Ishikawa (cell line): ENCODE measurements around the gene SUN1.
A peak's percentile ranks its signal among the peaks of the same experiment; 100 is the strongest.

Experiments used
- CEBPB ChIP-seq: IDR thresholded peaks from 2 replicates; pipeline ENCODE4 v1.6.1; 2012
- CREB1 ChIP-seq: IDR thresholded peaks from 2 replicates; pipeline ENCODE4 v1.6.1; 2012; ENCODE audit warnings: low read depth
- EGR1 ChIP-seq: IDR thresholded peaks from 2 replicates; pipeline ENCODE4 v1.6.1; 2012
- EP300 ChIP-seq: IDR thresholded peaks from 2 replicates; pipeline ENCODE4 v1.6.1; 2012; ENCODE audit warnings: borderline replicate concordance
- FOXM1 ChIP-seq: IDR thresholded peaks from 2 replicates; pipeline ENCODE4 v1.6.1; 2012; ENCODE audit warnings: low read depth, borderline replicate concordance
- MAX ChIP-seq: IDR thresholded peaks from 2 replicates; pipeline ENCODE4 v1.6.1; 2012
- NFIC ChIP-seq: IDR thresholded peaks from 2 replicates; pipeline ENCODE4 v1.6.1; 2012
- RAD21 ChIP-seq: IDR thresholded peaks from 2 replicates; pipeline ENCODE4 v1.6.1; 2012; ENCODE audit warnings: low read depth
- REST ChIP-seq: IDR thresholded peaks from 2 replicates; pipeline ENCODE4 v1.6.1; 2012; ENCODE audit warnings: low read depth, mild to moderate bottlenecking
- TAF1 ChIP-seq: IDR thresholded peaks from 2 replicates; pipeline ENCODE4 v1.6.1; 2012; ENCODE audit warnings: low read depth, mild to moderate bottlenecking
- TCF12 ChIP-seq: IDR thresholded peaks from 2 replicates; pipeline ENCODE4 v1.6.1; 2012; ENCODE audit warnings: low read depth
- TEAD4 ChIP-seq: IDR thresholded peaks from 2 replicates; pipeline ENCODE4 v1.6.1; 2012
- USF1 ChIP-seq: IDR thresholded peaks from 2 replicates; pipeline ENCODE4 v1.6.1; 2012
- YY1 ChIP-seq: IDR thresholded peaks from 2 replicates; pipeline ENCODE4 v1.6.1; 2012; ENCODE audit warnings: low read depth
- ZBTB7A ChIP-seq: IDR thresholded peaks from 2 replicates; pipeline ENCODE4 v1.6.1; 2012; ENCODE audit warnings: low read depth

Gene SUN1

GRCh38 chr7:910441-910861 is 78.2 kb downstream of the SUN1 start:
- no peak for TF ChIP-seq REST
- no peak for TF ChIP-seq CEBPB
- no peak for TF ChIP-seq TEAD4
- TF ChIP-seq USF1, result no peak
- no peak for TF ChIP-seq NFIC
- TF ChIP-seq YY1, result no peak
- TF ChIP-seq CREB1, result no peak
- no peak for TF ChIP-seq TCF12
- no peak for TF ChIP-seq EP300
- TF ChIP-seq TAF1, result no peak
- no peak for TF ChIP-seq MAX
- no peak for TF ChIP-seq FOXM1

- no peak for TF ChIP-seq CEBPB
- no peak for TF ChIP-seq EP300
- TF ChIP-seq USF1, result no peak
- TF ChIP-seq NFIC, result no peak
- TF ChIP-seq ZBTB7A, result no peak
- TF ChIP-seq TAF1, result no peak
- no peak for TF ChIP-seq FOXM1
- TF ChIP-seq RAD21, result no peak
- no peak for TF ChIP-seq MAX
- TF ChIP-seq EGR1, result no peak
- TF ChIP-seq TCF12, result no peak
These were observed 78.7 kb downstream of the SUN1 start for GRCh38 chr7:910931-911431.

GRCh38 chr7:911791-912480 is 79.7 kb downstream of the SUN1 start:
- TF ChIP-seq YY1 (no peak), USF1 (no peak), ZBTB7A (no peak), EGR1 (no peak), TAF1 (no peak), REST (no peak), TCF12 (no peak), MAX (no peak), RAD21 (no peak), CREB1 (no peak), NFIC (no peak), CEBPB (no peak)

- TF ChIP-seq CEBPB, result no peak
- peak; percentile 69 for TF ChIP-seq RAD21
- TF ChIP-seq FOXM1, result no peak
- peak; percentile 29; the same call in 1 of the 2 replicates for TF ChIP-seq TCF12
- TF ChIP-seq MAX, result peak; percentile 54
These were observed 81.7 kb downstream of the SUN1 start for GRCh38 chr7:913736-914520.
